Measurements from ENCODE around the gene METTL25.

DNA sequence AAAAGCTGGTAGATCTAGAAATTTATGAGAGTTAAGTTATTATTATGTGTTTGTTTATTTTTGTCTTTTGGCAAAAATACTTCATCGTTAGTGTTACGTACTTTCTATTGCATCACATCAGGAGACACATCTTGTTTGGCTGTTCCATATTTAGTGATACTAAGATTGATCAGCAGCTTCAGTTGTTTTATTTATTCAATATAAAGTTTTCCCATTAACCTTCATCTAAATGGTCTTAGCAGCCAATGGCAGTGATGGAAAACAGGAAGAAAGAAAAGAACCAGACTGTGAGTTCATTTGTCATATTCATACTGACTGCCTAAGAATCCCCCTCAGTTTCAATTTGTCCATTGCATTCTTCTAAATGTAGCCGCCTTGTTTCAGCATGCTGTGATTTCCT, 122.3 kb downstream of the METTL25 start:
- TF ChIP-seq, protein P1, sequence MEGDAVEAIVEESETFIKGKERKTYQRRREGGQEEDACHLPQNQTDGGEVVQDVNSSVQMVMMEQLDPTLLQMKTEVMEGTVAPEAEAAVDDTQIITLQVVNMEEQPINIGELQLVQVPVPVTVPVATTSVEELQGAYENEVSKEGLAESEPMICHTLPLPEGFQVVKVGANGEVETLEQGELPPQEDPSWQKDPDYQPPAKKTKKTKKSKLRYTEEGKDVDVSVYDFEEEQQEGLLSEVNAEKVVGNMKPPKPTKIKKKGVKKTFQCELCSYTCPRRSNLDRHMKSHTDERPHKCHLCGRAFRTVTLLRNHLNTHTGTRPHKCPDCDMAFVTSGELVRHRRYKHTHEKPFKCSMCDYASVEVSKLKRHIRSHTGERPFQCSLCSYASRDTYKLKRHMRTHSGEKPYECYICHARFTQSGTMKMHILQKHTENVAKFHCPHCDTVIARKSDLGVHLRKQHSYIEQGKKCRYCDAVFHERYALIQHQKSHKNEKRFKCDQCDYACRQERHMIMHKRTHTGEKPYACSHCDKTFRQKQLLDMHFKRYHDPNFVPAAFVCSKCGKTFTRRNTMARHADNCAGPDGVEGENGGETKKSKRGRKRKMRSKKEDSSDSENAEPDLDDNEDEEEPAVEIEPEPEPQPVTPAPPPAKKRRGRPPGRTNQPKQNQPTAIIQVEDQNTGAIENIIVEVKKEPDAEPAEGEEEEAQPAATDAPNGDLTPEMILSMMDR (IDR thresholded peaks at IDR 0.05), result no peak
- TF ChIP-seq POLR2AphosphoS5 (IDR thresholded peaks at IDR 0.05; ENCODE audit: low read depth, low read length) (no peak), TCF7L2 (IDR thresholded peaks at IDR 0.05; ENCODE audit: low read depth, low read length) (no peak), SIN3A (IDR thresholded peaks at IDR 0.05; ENCODE audit: borderline replicate concordance, insufficient read depth, low read depth, low read length) (no peak)
- TF ChIP-seq, protein P2, sequence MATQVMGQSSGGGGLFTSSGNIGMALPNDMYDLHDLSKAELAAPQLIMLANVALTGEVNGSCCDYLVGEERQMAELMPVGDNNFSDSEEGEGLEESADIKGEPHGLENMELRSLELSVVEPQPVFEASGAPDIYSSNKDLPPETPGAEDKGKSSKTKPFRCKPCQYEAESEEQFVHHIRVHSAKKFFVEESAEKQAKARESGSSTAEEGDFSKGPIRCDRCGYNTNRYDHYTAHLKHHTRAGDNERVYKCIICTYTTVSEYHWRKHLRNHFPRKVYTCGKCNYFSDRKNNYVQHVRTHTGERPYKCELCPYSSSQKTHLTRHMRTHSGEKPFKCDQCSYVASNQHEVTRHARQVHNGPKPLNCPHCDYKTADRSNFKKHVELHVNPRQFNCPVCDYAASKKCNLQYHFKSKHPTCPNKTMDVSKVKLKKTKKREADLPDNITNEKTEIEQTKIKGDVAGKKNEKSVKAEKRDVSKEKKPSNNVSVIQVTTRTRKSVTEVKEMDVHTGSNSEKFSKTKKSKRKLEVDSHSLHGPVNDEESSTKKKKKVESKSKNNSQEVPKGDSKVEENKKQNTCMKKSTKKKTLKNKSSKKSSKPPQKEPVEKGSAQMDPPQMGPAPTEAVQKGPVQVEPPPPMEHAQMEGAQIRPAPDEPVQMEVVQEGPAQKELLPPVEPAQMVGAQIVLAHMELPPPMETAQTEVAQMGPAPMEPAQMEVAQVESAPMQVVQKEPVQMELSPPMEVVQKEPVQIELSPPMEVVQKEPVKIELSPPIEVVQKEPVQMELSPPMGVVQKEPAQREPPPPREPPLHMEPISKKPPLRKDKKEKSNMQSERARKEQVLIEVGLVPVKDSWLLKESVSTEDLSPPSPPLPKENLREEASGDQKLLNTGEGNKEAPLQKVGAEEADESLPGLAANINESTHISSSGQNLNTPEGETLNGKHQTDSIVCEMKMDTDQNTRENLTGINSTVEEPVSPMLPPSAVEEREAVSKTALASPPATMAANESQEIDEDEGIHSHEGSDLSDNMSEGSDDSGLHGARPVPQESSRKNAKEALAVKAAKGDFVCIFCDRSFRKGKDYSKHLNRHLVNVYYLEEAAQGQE (IDR thresholded peaks at IDR 0.05; ENCODE audit: insufficient read depth in 1 of 2, low read depth in 2 of 2, low read length in 1 of 2), result no peak
